ENCODE data around the gene MET. TPM values are rescaled to one million over a fixed set of nuclear protein-coding genes. Genes with fewer than 3 reads are reported as not detected.
A peak's percentile ranks its signal among the peaks of the same experiment; 100 is the strongest.

The MET gene
- total and polyA plus RNA-seq, 2 donors = 1.4 to 12.0 TPM

- Histone ChIP-seq H3K4me1 (ENCODE audit: control insufficient read depth in 2 of 2, insufficient read depth in 2 of 2, low read length in 2 of 2) (peaks cover 0 to 2% of the 10 kb centered on the region in 2 donors), H3K4me3 (ENCODE audit: low read length in 2 of 2) (no peak overlapping the region), H3K9me3 (ENCODE audit: control insufficient read depth in 2 of 2, insufficient read depth in 1 of 2, low read length in 1 of 2) (no peaks in the 10 kb centered on the region), H3K27ac (ENCODE audit: low read depth in 1 of 2, low read length in 1 of 2) (no peak overlapping the region), H3K27me3 (ENCODE audit: control insufficient read depth in 2 of 2, insufficient read depth in 1 of 2, low read length in 1 of 2) (no peaks in the 10 kb centered on the region), H3K36me3 (ENCODE audit: control insufficient read depth in 2 of 2, insufficient read depth in 2 of 2, low read length in 1 of 2) (no peaks in the 10 kb centered on the region)
- 97% methylated on average over 2 of the region's 2 CpGs for WGBS
- DNase-seq (ENCODE audit: low read depth in 6 of 9, low spot score in 9 of 9) = no peak
Observed at GRCh38 chr7:116800594-116800993, 128.6 kb downstream of the MET start.

GRCh38 chr7:116801092-116801710 is 129.2 kb downstream of the MET start:
- DNase-seq (ENCODE audit: low read depth in 6 of 9, low spot score in 9 of 9) = no peak
- Histone ChIP-seq H3K9me3 (ENCODE audit: control insufficient read depth in 2 of 2, insufficient read depth in 1 of 2, low read length in 1 of 2) (no peaks in the 10 kb centered on the region), H3K27ac (ENCODE audit: low read depth in 1 of 2, low read length in 1 of 2) (no peak overlapping the region), H3K4me3 (ENCODE audit: low read length in 2 of 2) (no peak overlapping the region), H3K4me1 (ENCODE audit: control insufficient read depth in 2 of 2, insufficient read depth in 2 of 2, low read length in 2 of 2) (peaks cover 0 to 2% of the 10 kb centered on the region in 2 donors), H3K27me3 (ENCODE audit: control insufficient read depth in 2 of 2, insufficient read depth in 1 of 2, low read length in 1 of 2) (no peaks in the 10 kb centered on the region), H3K36me3 (ENCODE audit: control insufficient read depth in 2 of 2, insufficient read depth in 2 of 2, low read length in 1 of 2) (no peaks in the 10 kb centered on the region)
- 92% methylated on average over 2 of the region's 2 CpGs for WGBS

DNA sequence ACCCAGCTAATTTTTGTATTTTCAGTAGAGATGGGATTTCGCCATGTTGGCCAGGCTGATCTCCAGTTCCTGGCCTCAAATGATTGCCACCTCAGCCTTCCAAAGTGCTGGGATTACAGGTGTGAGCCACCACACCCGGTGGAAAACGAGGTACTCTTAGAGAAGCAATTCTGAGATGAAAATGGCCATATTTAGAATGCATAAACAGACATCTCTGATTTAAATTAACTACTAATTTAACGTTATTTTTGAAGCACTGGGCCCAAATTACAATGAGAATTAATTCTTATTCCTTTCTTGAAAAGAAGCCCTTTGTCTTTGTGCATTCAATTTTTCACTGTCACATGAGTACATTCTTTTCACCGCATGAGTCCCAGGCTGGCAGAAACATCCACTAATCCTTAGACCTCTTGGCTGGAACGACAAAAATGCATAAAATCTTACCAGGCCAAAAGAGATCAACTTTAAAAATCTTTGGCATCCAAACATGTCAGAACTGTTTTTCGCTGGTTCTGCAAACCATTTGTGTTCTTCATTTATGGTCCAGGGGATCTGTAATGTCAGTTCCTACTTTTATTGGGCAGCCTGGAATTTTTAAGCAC is 130.2 kb downstream of the MET start:
- 93% methylated on average over 7 of the region's 7 CpGs for WGBS
- Histone ChIP-seq H3K27ac (ENCODE audit: low read depth in 1 of 2, low read length in 1 of 2) (no peak overlapping the region), H3K9me3 (ENCODE audit: control insufficient read depth in 2 of 2, insufficient read depth in 1 of 2, low read length in 1 of 2) (no peaks in the 10 kb centered on the region), H3K36me3 (ENCODE audit: control insufficient read depth in 2 of 2, insufficient read depth in 2 of 2, low read length in 1 of 2) (no peaks in the 10 kb centered on the region), H3K4me3 (ENCODE audit: low read length in 2 of 2) (no peak overlapping the region), H3K4me1 (ENCODE audit: control insufficient read depth in 2 of 2, insufficient read depth in 2 of 2, low read length in 2 of 2) (peaks cover 0 to 2% of the 10 kb centered on the region in 2 donors), H3K27me3 (ENCODE audit: control insufficient read depth in 2 of 2, insufficient read depth in 1 of 2, low read length in 1 of 2) (no peaks in the 10 kb centered on the region)
- DNase-seq (ENCODE audit: low read depth in 6 of 9, low spot score in 9 of 9) = no peak

GRCh38 chr7:116802746-116803152 is 130.8 kb downstream of the MET start:
- Histone ChIP-seq H3K27ac (ENCODE audit: low read depth in 1 of 2, low read length in 1 of 2) (no peak overlapping the region), H3K9me3 (ENCODE audit: control insufficient read depth in 2 of 2, insufficient read depth in 1 of 2, low read length in 1 of 2) (no peaks in the 10 kb centered on the region), H3K4me3 (ENCODE audit: low read length in 2 of 2) (no peak overlapping the region), H3K4me1 (ENCODE audit: control insufficient read depth in 2 of 2, insufficient read depth in 2 of 2, low read length in 2 of 2) (peaks cover 0 to 2% of the 10 kb centered on the region in 2 donors), H3K27me3 (ENCODE audit: control insufficient read depth in 2 of 2, insufficient read depth in 1 of 2, low read length in 1 of 2) (no peaks in the 10 kb centered on the region), H3K36me3 (ENCODE audit: control insufficient read depth in 2 of 2, insufficient read depth in 2 of 2, low read length in 1 of 2) (no peaks in the 10 kb centered on the region)
- DNase-seq (ENCODE audit: low read depth in 6 of 9, low spot score in 9 of 9) = peak in 7 of 9 donors; percentile 15 to 66 (median 25)
- WGBS = 52% methylated on average over 5 of the region's 5 CpGs

DNA sequence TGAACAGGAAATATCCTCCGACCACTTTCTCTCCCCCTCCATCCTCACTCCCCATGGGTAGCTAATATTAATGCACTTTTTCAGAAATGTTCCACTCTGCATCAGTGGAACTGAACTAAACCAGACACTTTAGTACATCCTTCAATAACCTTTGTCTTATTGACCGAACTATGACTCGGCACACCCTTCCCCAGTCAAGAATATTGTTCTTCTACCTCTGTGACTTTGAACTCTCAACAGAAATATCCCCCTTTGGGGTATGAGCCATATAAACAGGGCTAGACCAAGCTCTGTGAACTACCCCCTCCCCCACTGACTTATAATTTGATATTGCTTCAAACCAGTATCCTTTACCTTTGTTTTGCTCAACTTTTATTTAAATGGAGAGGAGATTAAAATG is 132.5 kb downstream of the MET start:
- peaks cover 0 to 2% of the 10 kb centered on the region in 2 donors for H3K4me1 ChIP-seq (ENCODE audit: control insufficient read depth in 2 of 2, insufficient read depth in 2 of 2, low read length in 2 of 2)
- no peaks in the 10 kb centered on the region for H3K36me3 ChIP-seq (ENCODE audit: control insufficient read depth in 2 of 2, insufficient read depth in 2 of 2, low read length in 1 of 2)
- no peak overlapping the region for H3K27ac ChIP-seq (ENCODE audit: low read depth in 1 of 2, low read length in 1 of 2)
- 96% methylated on average over 3 of the region's 3 CpGs for whole genome bisulfite sequencing
- H3K9me3 ChIP-seq (ENCODE audit: control insufficient read depth in 2 of 2, insufficient read depth in 1 of 2, low read length in 1 of 2) = no peaks in the 10 kb centered on the region
- H3K27me3 ChIP-seq (ENCODE audit: control insufficient read depth in 2 of 2, insufficient read depth in 1 of 2, low read length in 1 of 2) = no peaks in the 10 kb centered on the region
- H3K4me3 ChIP-seq (ENCODE audit: low read length in 2 of 2) = no peak overlapping the region
- DNase-seq (ENCODE audit: low read depth in 6 of 9, low spot score in 9 of 9) = no peak

GRCh38 chr7:116805100-116805544 is 133.1 kb downstream of the MET start:
- DNase-seq (ENCODE audit: low read depth in 6 of 9, low spot score in 9 of 9) = no peak
- Histone ChIP-seq H3K9me3 (ENCODE audit: control insufficient read depth in 2 of 2, insufficient read depth in 1 of 2, low read length in 1 of 2) (no peaks in the 10 kb centered on the region), H3K4me3 (ENCODE audit: low read length in 2 of 2) (no peak overlapping the region), H3K36me3 (ENCODE audit: control insufficient read depth in 2 of 2, insufficient read depth in 2 of 2, low read length in 1 of 2) (no peaks in the 10 kb centered on the region), H3K4me1 (ENCODE audit: control insufficient read depth in 2 of 2, insufficient read depth in 2 of 2, low read length in 2 of 2) (peaks cover 0 to 2% of the 10 kb centered on the region in 2 donors), H3K27me3 (ENCODE audit: control insufficient read depth in 2 of 2, insufficient read depth in 1 of 2, low read length in 1 of 2) (no peaks in the 10 kb centered on the region), H3K27ac (ENCODE audit: low read depth in 1 of 2, low read length in 1 of 2) (no peak overlapping the region)
- WGBS = 94% methylated on average over 7 of the region's 7 CpGs

GRCh38 chr7:116806046-116806944 is 134.3 kb downstream of the MET start:
- no peak for DNase-seq (ENCODE audit: low read depth in 6 of 9, low spot score in 9 of 9)
- Histone ChIP-seq H3K36me3 (ENCODE audit: control insufficient read depth in 2 of 2, insufficient read depth in 2 of 2, low read length in 1 of 2) (no peaks in the 10 kb centered on the region), H3K27ac (ENCODE audit: low read depth in 1 of 2, low read length in 1 of 2) (no peak overlapping the region), H3K27me3 (ENCODE audit: control insufficient read depth in 2 of 2, insufficient read depth in 1 of 2, low read length in 1 of 2) (no peaks in the 10 kb centered on the region), H3K4me3 (ENCODE audit: low read length in 2 of 2) (no peak overlapping the region), H3K4me1 (ENCODE audit: control insufficient read depth in 2 of 2, insufficient read depth in 2 of 2, low read length in 2 of 2) (peaks cover 0 to 2% of the 10 kb centered on the region in 2 donors), H3K9me3 (ENCODE audit: control insufficient read depth in 2 of 2, insufficient read depth in 1 of 2, low read length in 1 of 2) (no peaks in the 10 kb centered on the region)
- WGBS = 94% methylated on average over 7 of the region's 7 CpGs

GRCh38 chr7:116807011-116807560 is 135.1 kb downstream of the MET start:
- H3K4me1 ChIP-seq (ENCODE audit: control insufficient read depth in 2 of 2, insufficient read depth in 2 of 2, low read length in 2 of 2) = peaks cover 0 to 2% of the 10 kb centered on the region in 2 donors
- no peaks in the 10 kb centered on the region for H3K27me3 ChIP-seq (ENCODE audit: control insufficient read depth in 2 of 2, insufficient read depth in 1 of 2, low read length in 1 of 2)
- WGBS = 98% methylated on average over 3 of the region's 3 CpGs
- H3K27ac ChIP-seq (ENCODE audit: low read depth in 1 of 2, low read length in 1 of 2) = no peak overlapping the region
- no peak overlapping the region for H3K4me3 ChIP-seq (ENCODE audit: low read length in 2 of 2)
- H3K36me3 ChIP-seq (ENCODE audit: control insufficient read depth in 2 of 2, insufficient read depth in 2 of 2, low read length in 1 of 2) = no peaks in the 10 kb centered on the region
- no peak for DNase-seq (ENCODE audit: low read depth in 6 of 9, low spot score in 9 of 9)
- H3K9me3 ChIP-seq (ENCODE audit: control insufficient read depth in 2 of 2, insufficient read depth in 1 of 2, low read length in 1 of 2) = no peaks in the 10 kb centered on the region
